GM12878 (cell line): ENCODE results near the gene FAM111B. TPM values are rescaled to one million over a fixed set of nuclear protein-coding genes. Genes with fewer than 3 reads are reported as not detected.

ENCODE experiments used
- ATAC-seq: fragments of 200-7000 bp; cut with Tn5 transposase; 3 replicates; pipeline ENCODE4 v1.9.1; 2020; ENCODE audit warnings: mild to moderate bottlenecking, moderate library complexity
- BruUV-seq: library from RNA; stranded (reverse); fragments of 400-500 nt; replicated peaks from 2 replicates; lab custom pipeline; 2021; lab: Mats Ljungman, UMichigan
- CTCF ChIA-PET: fragments of 300-600 bp; sonication (Branson Sonifier 250); formaldehyde crosslinking; extraction: SDS; loops from one replicate; lab custom pipeline; 2021; ENCODE audit warnings: inconsistent platforms; lab: Yijun Ruan, JAX
- POLR2A ChIA-PET: fragments of 350-600 bp; formaldehyde crosslinking; extraction: SDS; loops from one replicate; lab custom pipeline; 2021; ENCODE audit warnings: inconsistent platforms; lab: Charles Lee
- RAD21 ChIA-PET: fragments of 300-600 bp; sonication (Branson Sonifier 250); formaldehyde crosslinking; loops from one replicate; lab custom pipeline; 2023; ENCODE audit warnings: antibody characterized with exemption; ENCODE audit not compliant: unreplicated experiment; lab: Charles Lee
- SMC1A ChIA-PET: fragments of 300-600 bp; sonication (Branson Sonifier 250); formaldehyde crosslinking; loops from one replicate; lab custom pipeline; 2023; ENCODE audit not compliant: unreplicated experiment, uncharacterized antibody; lab: Charles Lee
- DNase-seq: peaks from one replicate; pipeline ENCODE4 v3.0.0-alpha.2; 2011; ENCODE audit warnings: low read depth, low spot score
- FAIRE-seq: peaks from 3 replicates; lab custom pipeline; 2011; peaks lifted over from hg19 to GRCh38; lab: Jason Lieb, UNC
- H2AFZ ChIP-seq: 2 replicates; pipeline ENCODE4 v1.6.0; 2011; ENCODE audit warnings: low read depth, low read length, control low read depth; ENCODE audit not compliant: control insufficient read depth
- H3K27ac ChIP-seq: 2 replicates; pipeline ENCODE4 v1.5.1; 2011; ENCODE audit warnings: control low read depth; ENCODE audit not compliant: control insufficient read depth, insufficient read depth
- H3K27me3 ChIP-seq, 2 experiments: replicated peaks in 1 of 2; 2 replicates each; pipeline versions ENCODE4 v1.6.0 to v1.6.1; 2011; ENCODE audit warnings: low read length in 1 of 2; ENCODE audit not compliant: control insufficient read depth in 2 of 2, insufficient read depth in 2 of 2
- H3K36me3 ChIP-seq, 2 experiments: 2 replicates each; pipeline ENCODE4 v1.5.1; 2011; ENCODE audit warnings: low read length in 1 of 2; ENCODE audit not compliant: control insufficient read depth in 2 of 2, insufficient read depth in 2 of 2
- H3K4me1 ChIP-seq: 2 replicates; pipeline ENCODE4 v1.6.1; 2011; ENCODE audit warnings: mild to moderate bottlenecking, low read length, moderate library complexity, mixed read lengths; ENCODE audit not compliant: control insufficient read depth, insufficient read depth
- H3K4me2 ChIP-seq: 2 replicates; pipeline ENCODE4 v1.6.0; 2011; ENCODE audit warnings: control low read depth; ENCODE audit not compliant: control insufficient read depth, insufficient read depth
- H3K4me3 ChIP-seq: fragments of 200-600 bp; sonication (generic); 2 replicates; pipeline ENCODE4 v1.5.1; 2016
- H3K79me2 ChIP-seq: 2 replicates; pipeline ENCODE4 v1.6.0; 2011; ENCODE audit warnings: low read length; ENCODE audit not compliant: control insufficient read depth, insufficient read depth
- H3K9ac ChIP-seq: 2 replicates; pipeline ENCODE4 v1.8.0; 2011; ENCODE audit warnings: low read length, control low read depth, mixed read lengths; ENCODE audit not compliant: control insufficient read depth, insufficient read depth
- H3K9me3 ChIP-seq: replicated peaks from 3 replicates; pipeline ENCODE4 v1.5.1; 2011; ENCODE audit warnings: mild to moderate bottlenecking, low read length; ENCODE audit not compliant: control insufficient read depth, insufficient read depth
- H4K20me1 ChIP-seq: 2 replicates; pipeline ENCODE4 v1.6.0; 2011; ENCODE audit not compliant: control insufficient read depth, insufficient read depth
- ATF3 ChIP-seq: IDR thresholded peaks from 2 replicates; pipeline ENCODE4 v1.6.1; 2011; ENCODE audit warnings: low read depth, mild to moderate bottlenecking, low read length, moderate library complexity, borderline replicate concordance; ENCODE audit errors: extremely low read depth
- CBFB ChIP-seq: IDR thresholded peaks from 2 replicates; pipeline ENCODE4 v1.6.1; 2016; ENCODE audit warnings: antibody characterized with exemption, low read depth
- CREM ChIP-seq: IDR thresholded peaks from 2 replicates; pipeline ENCODE4 v1.6.1; 2014; ENCODE audit warnings: antibody characterized with exemption, low read depth
- E4F1 ChIP-seq: fragments of 450-650 bp; IDR thresholded peaks from 2 replicates; pipeline ENCODE4 v1.6.1; 2018; ENCODE audit warnings: borderline replicate concordance, mild to moderate bottlenecking; ENCODE audit not compliant: partially characterized antibody
- GABPA ChIP-seq: IDR thresholded peaks from 2 replicates; pipeline ENCODE4 v1.6.1; 2014; ENCODE audit warnings: antibody characterized with exemption, low read depth, mild to moderate bottlenecking, inconsistent platforms
- GATAD2B ChIP-seq: fragments of 450-650 bp; conservative IDR thresholded peaks from 2 replicates; pipeline ENCODE4 v1.6.1; 2017; ENCODE audit warnings: low read depth, mild to moderate bottlenecking, moderate library complexity
- IRF5 ChIP-seq: fragments of 450-650 bp; IDR thresholded peaks from 2 replicates; pipeline ENCODE4 v1.6.1; 2017; ENCODE audit warnings: borderline replicate concordance
- JUNB ChIP-seq: IDR thresholded peaks from 2 replicates; pipeline ENCODE4 v1.6.1; 2016; ENCODE audit warnings: antibody characterized with exemption, mild to moderate bottlenecking
- KLF5 ChIP-seq: fragments of 450-650 bp; IDR thresholded peaks from 2 replicates; pipeline ENCODE4 v1.6.1; 2014; ENCODE audit warnings: mild to moderate bottlenecking; ENCODE audit not compliant: partially characterized antibody
- MEF2B ChIP-seq: fragments of 450-650 bp; IDR thresholded peaks from 2 replicates; pipeline ENCODE4 v1.6.1; 2018; ENCODE audit warnings: mild to moderate bottlenecking, moderate library complexity; ENCODE audit not compliant: partially characterized antibody, poor library complexity, severe bottlenecking
- NFIC ChIP-seq: IDR thresholded peaks from 2 replicates; pipeline ENCODE4 v1.6.1; 2012; ENCODE audit warnings: low read depth, mild to moderate bottlenecking, inconsistent platforms, low read length, moderate library complexity
- POLR2AphosphoS2 ChIP-seq: IDR thresholded peaks from 2 replicates; pipeline ENCODE4 v1.6.1; 2011; ENCODE audit warnings: low read depth, mild to moderate bottlenecking, low read length, improper control_type of control experiment, moderate library complexity
- RELA ChIP-seq: fragments of 450-650 bp; IDR thresholded peaks from 2 replicates; pipeline ENCODE4 v1.8.0; 2014; ENCODE audit warnings: borderline replicate concordance; ENCODE audit not compliant: partially characterized antibody
- SKIL ChIP-seq: fragments of 450-650 bp; IDR thresholded peaks from 2 replicates; pipeline ENCODE4 v1.6.1; 2017; ENCODE audit warnings: mild to moderate bottlenecking, low read depth, inconsistent platforms; ENCODE audit not compliant: poor library complexity, severe bottlenecking
- SRF ChIP-seq, 2 experiments: IDR thresholded peaks; 2 replicates each; pipeline ENCODE4 v1.6.1; 2011; ENCODE audit warnings: low read depth in 2 of 2, low read length in 2 of 2, mild to moderate bottlenecking in 1 of 2, moderate library complexity in 1 of 2
- STAT1 ChIP-seq: fragments of 450-650 bp; conservative IDR thresholded peaks from 2 replicates; pipeline ENCODE4 v1.6.1; 2014; ENCODE audit warnings: antibody characterized with exemption, mild to moderate bottlenecking
- SUPT20H ChIP-seq: IDR thresholded peaks from 2 replicates; pipeline ENCODE4 v1.6.1; 2011; ENCODE audit warnings: low read depth, mild to moderate bottlenecking, low read length, moderate library complexity, borderline replicate concordance; ENCODE audit not compliant: control insufficient read depth
- TARDBP ChIP-seq: IDR thresholded peaks from 2 replicates; pipeline ENCODE4 v1.6.1; 2016; ENCODE audit warnings: borderline replicate concordance
- ZBED1 ChIP-seq: IDR thresholded peaks from 2 replicates; pipeline ENCODE4 v1.6.1; 2016; ENCODE audit warnings: borderline replicate concordance
- WGBS: methylation state at CpG from one replicate; pipeline ENCODE4 v1.1.6; 2016; ENCODE audit warnings: low lambda C conversion rate; ENCODE audit not compliant: insufficient replicate concordance, insufficient coverage; ENCODE audit errors: missing lambda C conversion rate; 5-methylcytosine and 5-hydroxymethylcytosine counted together
- in situ Hi-C: fragments of 300-500 bp; cut with MboI; formaldehyde crosslinking; loops from 9 replicates; pipeline ENCODE4 v1.14.3; 2018; ENCODE audit warnings: mixed read lengths
- intact Hi-C: fragments of 100-400 bp; cut with micrococcal nuclease; formaldehyde crosslinking; loops from one replicate; pipeline ENCODE4 v1.14.2; 2022; ENCODE audit not compliant: unreplicated experiment
- polyA plus RNA-seq, 11 experiments: library from polyadenylated mRNA; depleted of rRNA in 4 of 11; unstranded in 6 of 11; stranded (reverse) in 5 of 11; fragments of >200 nt; fragmentation: Nextera tagmentation in 4 of 11; fragmentation: Illumina TruSeq in 1 of 11; extraction: Ambion mirVana in 4 of 11; extraction: Trizol in 1 of 11; gene quantifications; 1 replicate in 1 of 11; 2 replicates in 10 of 11; pipeline versions ENCODE4 v1.2.1 to v1.2.3, GENCODE V29; 2011 to 2016; ENCODE audit warnings: inconsistent platforms in 2 of 11, missing spikeins in 2 of 11, low read depth in 1 of 11
- total RNA-seq, 4 experiments: library from RNA; depleted of rRNA in 3 of 4; stranded (reverse); fragments of >200 nt in 3 of 4; fragmentation: Illumina TruSeq in 1 of 4; extraction: Trizol in 1 of 4; gene quantifications; 2 replicates each; pipeline versions ENCODE4 v1.2.1 to v1.2.3, GENCODE V29; 2013 to 2021

Gene FAM111B
- total and polyA plus RNA-seq, 10 of the 15 experiments (the other 5 are each of a cell fraction or from before 2014, with no cell fraction given): 35.9 to 97.2 (median 62.1) TPM

- TF ChIP-seq JUNB: no peak
- no peak for TF ChIP-seq RELA
- no peak for TF ChIP-seq ZBED1
These were observed 8.5 kb downstream of the FAM111B start (continued) for GRCh38 chr11:59115553-59115952.

GRCh38 chr11:59117774-59118173 lies 10.7 kb downstream of the FAM111B start:
- no peak for FAIRE-seq
- in situ Hi-C loops (no loop called here), intact Hi-C loops (no loop called here)

More at GRCh38 chr11:59117774-59118173, 10.7 kb downstream of the FAM111B start:
- ChIA-PET CTCF (no interaction called here), POLR2A (no interaction called here), RAD21 (no interaction called here), SMC1A (no interaction called here)
- DNase-seq (no peak), ATAC-seq (no peak)
- WGBS: 100% methylated on average over 2 of the region's 2 CpGs
- no peak overlapping the region for H3K4me2 ChIP-seq
- no peak overlapping the region for H3K9ac ChIP-seq
- no peak for TF ChIP-seq NFIC
- no peak for TF ChIP-seq MEF2B
- no peak for TF ChIP-seq STAT1
- TF ChIP-seq GATAD2B: no peak
- TF ChIP-seq CREM: no peak
- no peak for TF ChIP-seq ATF3
- no peak for TF ChIP-seq E4F1
- TF ChIP-seq SKIL: no peak
- TF ChIP-seq CBFB: no peak
- no peak for TF ChIP-seq GABPA
- TF ChIP-seq SRF (IDR thresholded peaks at IDR 0.05; ENCODE audit: low read depth in 2 of 2, low read length in 2 of 2): no peak
- no peak for TF ChIP-seq IRF5
- TF ChIP-seq TARDBP: no peak
- TF ChIP-seq POLR2AphosphoS2: no peak
- TF ChIP-seq SUPT20H: no peak
- TF ChIP-seq KLF5: no peak
- H2AFZ ChIP-seq: no peak overlapping the region
- BruUV-seq: no TSS peak
- no peaks in the 10 kb centered on the region for H4K20me1 ChIP-seq
- no peak overlapping the region for H3K27ac ChIP-seq
- H3K36me3 ChIP-seq: peaks cover 18 to 19% of the 10 kb centered on the region in 2 experiments
- H3K4me1 ChIP-seq: no peaks in the 10 kb centered on the region
- peaks cover 23% of the 10 kb centered on the region for H3K9me3 ChIP-seq
- H3K4me3 ChIP-seq: no peak overlapping the region
- no peaks in the 10 kb centered on the region for H3K27me3 ChIP-seq
- peaks cover 3% of the 10 kb centered on the region for H3K79me2 ChIP-seq
